Stimulated activated CD4-positive, alpha-beta T cell treated with anti-CD3 and anti-CD28 coated beads, Interleukin-15, amount 100 ng/mL, for 1 hour (primary cell): ENCODE data around the gene STBD1.
"Not testable (repeated sequence)": the region's sequence is repeated elsewhere in the genome, so short reads cannot be mapped to it uniquely, and the experiment has no call there.

Experiments used
- DNase-seq, 2 donors: peaks; one replicate each; pipeline ENCODE4 v3.0.0-alpha.2; 2020; ENCODE audit warnings: low read depth in 1 of 2, low spot score in 1 of 2

The STBD1 gene

DNA sequence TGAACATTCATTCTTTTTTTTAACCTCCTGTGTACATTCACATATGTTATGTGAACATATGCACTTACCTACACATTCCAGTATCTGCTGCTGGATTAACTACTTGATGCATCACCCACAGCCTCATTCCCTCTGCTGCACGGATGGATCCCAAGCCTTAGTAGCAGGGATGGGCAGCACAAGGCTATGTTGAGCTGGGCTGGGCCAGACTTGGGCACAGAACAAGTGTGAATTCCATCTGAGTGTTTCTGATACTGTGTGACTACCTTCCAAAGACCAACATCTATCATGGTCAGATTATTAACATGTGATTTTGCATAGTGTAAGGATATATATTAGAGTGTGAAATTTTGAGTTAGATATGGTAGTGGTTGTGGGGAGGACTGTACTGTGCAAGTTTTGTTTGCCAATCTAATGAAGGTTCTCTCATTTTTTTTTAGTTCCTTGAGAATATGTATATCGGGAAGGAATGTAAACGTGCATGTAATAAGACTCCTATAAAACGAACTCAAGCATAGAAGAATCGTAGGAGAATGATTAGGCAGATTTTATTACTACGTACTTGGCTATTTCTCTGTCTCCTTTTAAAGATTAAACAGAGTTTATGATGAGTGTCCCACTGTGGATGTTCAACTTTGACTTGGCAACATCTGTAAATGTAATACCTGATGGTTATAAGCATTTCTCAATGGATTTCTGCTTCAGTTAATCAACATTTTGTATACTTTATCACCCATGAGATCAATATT lies 23.4 kb upstream of the STBD1 start:
- DNase-seq: no peak

DNA sequence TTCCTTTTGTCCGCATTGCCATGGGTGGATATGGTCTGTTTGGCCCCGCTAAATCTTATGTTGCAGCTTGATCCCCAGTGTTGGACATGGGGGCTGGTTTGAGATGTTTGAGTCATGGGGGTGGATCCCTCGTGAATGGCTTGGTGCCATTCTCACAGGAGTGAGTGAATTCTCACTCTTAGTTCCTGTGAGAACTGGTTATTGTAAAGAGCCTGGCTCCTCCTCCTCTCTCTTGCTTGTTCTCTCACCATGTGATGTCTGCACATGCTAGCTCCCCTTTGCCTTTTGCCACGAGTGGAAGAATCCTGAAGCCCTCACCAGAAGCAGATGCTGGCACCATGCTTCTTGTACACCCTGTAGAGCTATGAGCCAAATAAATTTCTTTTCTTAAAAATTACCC lies 22.6 kb upstream of the STBD1 start:
- DNase-seq: no peak

DNA sequence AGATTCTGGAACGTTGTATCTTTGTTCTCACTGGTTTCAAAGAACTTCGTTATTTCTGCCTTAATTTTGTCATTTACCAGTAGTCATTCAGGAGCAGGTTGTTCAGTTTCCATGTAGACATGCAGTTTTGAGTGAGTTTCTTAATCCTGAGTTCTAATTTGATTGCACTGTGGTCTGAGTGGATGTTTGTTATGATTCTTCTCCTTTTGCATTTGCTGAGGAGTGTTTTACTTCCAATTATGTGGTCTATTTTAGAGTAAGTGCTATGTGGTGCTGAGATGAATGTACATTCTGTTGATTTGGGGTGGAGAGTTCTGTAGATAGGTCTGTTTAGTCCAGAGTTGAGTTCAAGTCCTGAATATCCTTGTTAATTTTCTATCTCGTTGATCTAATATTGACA lies 18.7 kb upstream of the STBD1 start:
- not testable (repeated sequence) for DNase-seq

DNA sequence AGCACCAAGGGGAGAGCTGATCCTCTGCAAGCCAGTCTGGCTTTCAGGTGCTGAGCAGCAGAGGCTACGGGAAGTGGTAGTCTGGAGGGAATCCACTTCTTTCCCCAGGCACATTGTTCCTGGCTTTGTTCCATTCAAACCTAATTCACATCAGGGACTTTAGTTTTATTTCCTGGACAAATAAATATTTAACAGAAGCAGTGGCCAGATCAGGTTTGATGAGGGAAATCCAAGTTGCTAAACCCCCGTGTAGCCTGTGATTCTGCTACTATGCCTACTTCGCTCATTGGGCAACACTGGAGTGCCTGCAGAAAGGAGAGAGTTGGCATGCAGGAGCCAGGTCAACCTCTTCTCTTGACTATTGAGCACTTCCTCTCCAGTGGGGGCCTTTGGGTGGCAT lies 13.8 kb upstream of the STBD1 start:
- DNase-seq: no peak

DNA sequence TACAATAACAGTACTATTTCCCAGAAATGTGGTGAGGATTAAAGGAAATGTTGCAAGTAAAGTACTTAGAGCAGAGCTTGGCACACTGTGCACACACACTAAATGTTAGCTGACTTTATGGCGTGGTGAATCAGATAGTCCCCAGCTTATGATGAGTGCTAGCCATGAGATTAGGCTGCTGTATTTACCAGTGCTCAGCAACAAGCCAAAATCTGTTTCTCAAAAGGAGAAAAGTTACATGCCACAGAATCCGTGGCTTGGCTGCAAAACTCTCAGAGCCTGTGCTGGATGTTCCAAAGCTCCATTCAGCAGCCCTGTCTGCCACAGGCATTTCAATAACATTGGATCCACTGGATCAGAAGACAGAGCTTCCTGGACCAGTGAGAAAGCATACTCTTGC lies 12.8 kb upstream of the STBD1 start:
- DNase-seq: no peak

DNA sequence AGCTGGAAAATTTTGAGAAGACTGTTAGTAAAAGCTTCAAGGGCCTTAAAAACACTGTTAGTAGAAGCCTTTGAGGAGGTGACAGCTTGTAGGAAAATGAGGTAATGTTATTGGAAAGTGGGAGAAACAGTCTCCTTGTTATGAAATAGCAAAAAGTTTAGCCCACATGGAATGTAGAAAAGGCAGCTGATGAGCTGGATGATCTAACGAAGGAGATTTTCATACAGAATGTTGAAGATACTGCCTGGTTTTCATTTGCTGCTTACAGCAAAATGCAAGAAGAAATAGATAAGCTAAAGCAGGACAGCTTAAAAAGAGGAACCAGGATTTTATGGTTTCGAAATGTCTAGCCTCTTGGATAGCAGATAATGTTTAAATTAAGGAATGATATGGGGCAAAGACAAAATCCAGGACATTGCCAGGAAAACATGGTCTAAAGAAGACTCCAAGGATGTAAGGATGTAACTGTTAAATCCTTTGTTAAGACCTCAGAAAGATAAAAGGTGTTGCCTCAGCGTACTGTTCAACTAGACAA lies 10.2 kb upstream of the STBD1 start:
- DNase-seq: no peak

DNA sequence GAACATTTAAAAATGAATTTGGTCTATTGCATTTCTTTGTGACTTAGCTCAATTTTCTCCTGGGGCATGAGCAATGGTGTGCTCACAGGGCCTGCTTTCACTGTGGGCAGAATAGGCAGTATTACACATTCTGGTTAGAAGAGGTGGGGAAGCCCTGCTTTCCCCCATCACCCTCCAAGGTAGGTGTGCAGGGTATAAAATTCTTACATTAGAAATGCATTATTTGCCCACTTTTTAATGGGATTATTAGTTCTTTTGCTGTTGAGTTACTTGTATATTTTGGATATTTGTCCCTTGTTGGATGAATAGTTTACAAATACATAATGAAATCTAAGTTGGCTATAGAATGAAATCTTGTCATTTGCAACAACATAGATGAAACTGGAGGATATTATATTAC lies 8.3 kb upstream of the STBD1 start:
- no peak for DNase-seq

GRCh38 chr4:76300012-76300411 lies 6.5 kb upstream of the STBD1 start:
- no peak for DNase-seq

GRCh38 chr4:76301068-76301774 lies 5.3 kb upstream of the STBD1 start:
- no peak for DNase-seq

- no peak for DNase-seq
These were observed 4.8 kb upstream of the STBD1 start for GRCh38 chr4:76301775-76302162.

DNA sequence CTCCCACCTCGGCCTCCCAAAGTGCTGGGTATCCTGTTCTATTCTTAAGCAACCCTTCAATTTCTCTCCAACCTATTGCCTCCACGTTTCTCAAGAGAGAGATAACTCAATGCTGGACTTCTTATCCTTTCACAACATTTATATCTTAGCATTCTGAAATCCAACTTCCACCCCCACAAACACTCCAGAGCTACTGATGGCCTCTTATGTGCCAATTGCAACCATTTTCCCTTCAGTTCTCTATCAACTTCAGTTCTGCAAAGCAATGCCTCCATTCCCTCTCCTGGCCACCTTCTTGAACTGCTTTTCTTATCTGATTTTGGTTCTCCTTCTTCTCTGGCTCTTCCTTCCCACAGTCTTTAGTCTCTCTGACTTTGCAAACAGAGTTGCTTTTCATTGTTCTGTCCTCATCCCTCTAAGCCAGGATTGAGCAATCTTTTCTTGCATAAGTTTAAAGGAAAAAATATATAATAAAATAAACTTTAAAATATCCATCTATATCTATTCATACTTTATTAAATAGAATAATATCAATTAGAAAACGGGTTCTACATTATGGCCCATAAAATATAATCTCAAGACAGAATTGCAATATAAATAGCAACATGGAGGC lies 3.6 kb upstream of the STBD1 start:
- DNase-seq: no peak

DNA sequence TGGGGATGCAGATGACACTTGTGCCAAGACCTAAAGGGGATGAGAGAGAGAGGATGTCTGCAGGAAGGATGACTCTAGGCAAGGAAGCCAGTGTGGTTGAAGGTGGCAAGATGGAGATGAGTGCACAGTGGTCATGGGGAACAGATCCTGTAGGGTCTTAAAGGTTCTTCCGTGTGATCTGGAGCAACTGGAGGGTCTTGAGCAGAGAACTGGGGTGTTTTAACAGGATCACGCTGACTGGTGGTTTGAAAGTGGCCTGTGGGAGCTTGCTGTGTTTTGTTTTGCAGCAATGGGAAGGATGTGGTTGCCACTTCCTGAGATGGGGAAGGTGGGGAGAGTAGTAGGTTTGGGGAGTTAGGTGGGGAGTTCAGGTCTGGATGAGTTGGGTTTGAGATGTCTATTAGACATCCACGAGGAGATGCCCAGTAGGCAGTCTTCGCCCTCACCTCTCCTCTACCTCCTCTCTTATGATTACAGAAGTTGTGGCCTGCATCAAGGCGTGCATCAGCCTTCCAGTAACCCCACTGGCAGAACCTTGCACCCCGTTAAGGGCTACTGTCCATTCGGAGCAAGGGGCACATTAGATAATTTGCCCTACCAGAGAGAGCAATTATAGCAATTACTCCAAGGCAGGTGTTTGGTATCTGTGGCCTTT lies 1.4 kb upstream of the STBD1 start:
- DNase-seq: no peak

- DNase-seq: no peak
These were observed 538 bp downstream of the STBD1 start for GRCh38 chr4:76306882-76307659.

GRCh38 chr4:76307660-76308014 lies 1.1 kb downstream of the STBD1 start:
- DNase-seq: no peak

GRCh38 chr4:76308548-76308947 lies 2.0 kb downstream of the STBD1 start:
- DNase-seq: no peak

GRCh38 chr4:76309939-76310550 lies 3.5 kb downstream of the STBD1 start:
- no peak for DNase-seq

GRCh38 chr4:76310683-76311082 lies 4.2 kb downstream of the STBD1 start:
- DNase-seq: no peak

DNA sequence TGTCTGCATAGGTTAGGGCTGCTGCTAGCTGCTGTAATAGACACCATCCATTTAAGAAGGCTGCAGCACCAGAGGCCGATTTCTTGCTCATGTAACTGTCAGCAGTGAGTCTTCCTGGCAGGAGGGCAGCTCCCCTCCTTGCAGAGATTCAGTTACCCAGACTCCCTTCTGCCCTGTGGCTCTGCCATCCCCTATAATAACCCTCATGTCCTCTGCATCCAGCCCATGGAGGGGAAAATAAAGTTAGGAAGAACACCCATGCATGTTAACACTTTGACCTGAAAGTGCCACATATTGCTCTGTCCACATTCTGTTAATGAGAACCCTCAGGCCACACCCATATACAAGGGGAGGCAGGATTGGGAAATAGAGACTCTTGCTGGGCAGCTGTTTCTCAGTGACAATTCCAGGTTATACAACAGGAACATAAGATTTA lies 5.4 kb downstream of the STBD1 start:
- DNase-seq: no peak

GRCh38 chr4:76312457-76312856 lies 5.9 kb downstream of the STBD1 start:
- DNase-seq: no peak

DNA sequence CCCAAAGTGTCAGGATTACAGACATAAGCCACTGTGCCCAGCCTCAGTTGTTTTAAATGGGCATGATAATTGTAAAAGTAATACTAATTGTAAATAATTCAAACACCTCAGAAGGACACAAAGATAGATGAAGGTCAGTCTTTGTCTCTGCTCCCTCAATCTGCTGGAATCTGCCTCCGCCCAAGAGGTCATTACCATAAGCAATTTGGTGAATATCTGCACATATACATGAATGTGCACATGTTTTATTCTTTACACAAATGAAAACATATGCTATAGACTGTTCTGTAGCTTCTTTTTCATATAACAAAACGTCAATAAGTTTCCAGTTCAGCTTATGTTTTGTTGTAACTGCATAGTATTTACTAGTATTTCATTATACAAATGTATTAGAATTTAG lies 7.0 kb downstream of the STBD1 start:
- DNase-seq: no peak
